GM12878 (cell line): ENCODE results near the gene UBE2F. TPM values are rescaled to one million over a fixed set of nuclear protein-coding genes. Genes with fewer than 3 reads are reported as not detected.
A peak's percentile ranks its signal among the peaks of the same experiment; 100 is the strongest.

Experiments
- CHD2 ChIP-seq: IDR thresholded peaks from 2 replicates; pipeline ENCODE4 v1.6.1; 2011; ENCODE audit warnings: low read depth, low read length, improper control_type of control experiment, borderline replicate concordance
- MEF2B ChIP-seq: fragments of 450-650 bp; IDR thresholded peaks from 2 replicates; pipeline ENCODE4 v1.6.1; 2018; ENCODE audit warnings: mild to moderate bottlenecking, moderate library complexity; ENCODE audit not compliant: partially characterized antibody, poor library complexity, severe bottlenecking
- SMAD1 ChIP-seq: fragments of 450-650 bp; IDR thresholded peaks from 2 replicates; pipeline ENCODE4 v1.6.1; 2018; ENCODE audit warnings: mild to moderate bottlenecking, low read depth; ENCODE audit not compliant: partially characterized antibody
- USF2 ChIP-seq: IDR thresholded peaks from 2 replicates; pipeline ENCODE4 v1.6.1; 2011; ENCODE audit warnings: low read depth, low read length, improper control_type of control experiment, borderline replicate concordance
- YBX1 ChIP-seq: fragments of 450-650 bp; IDR thresholded peaks from 2 replicates; pipeline ENCODE4 v1.6.1; 2016; ENCODE audit warnings: antibody characterized with exemption
- ZBTB4 ChIP-seq: fragments of 450-650 bp; formaldehyde crosslinking; IDR thresholded peaks from 2 replicates; pipeline ENCODE4 v1.4.0; 2022; ENCODE audit warnings: mild to moderate bottlenecking, moderate library complexity
- polyA plus RNA-seq, 11 experiments: library from polyadenylated mRNA; depleted of rRNA in 4 of 11; unstranded in 6 of 11; stranded (reverse) in 5 of 11; fragments of >200 nt; fragmentation: Nextera tagmentation in 4 of 11; fragmentation: Illumina TruSeq in 1 of 11; extraction: Ambion mirVana in 4 of 11; extraction: Trizol in 1 of 11; gene quantifications; 1 replicate in 1 of 11; 2 replicates in 10 of 11; pipeline versions ENCODE4 v1.2.1 to v1.2.3, GENCODE V29; 2011 to 2016; ENCODE audit warnings: inconsistent platforms in 2 of 11, missing spikeins in 2 of 11, low read depth in 1 of 11
- total RNA-seq, 4 experiments: library from RNA; depleted of rRNA in 3 of 4; stranded (reverse); fragments of >200 nt in 3 of 4; fragmentation: Illumina TruSeq in 1 of 4; extraction: Trizol in 1 of 4; gene quantifications; 2 replicates each; pipeline versions ENCODE4 v1.2.1 to v1.2.3, GENCODE V29; 2013 to 2021
- TF ChIP-seq, protein P1 (sequence below): fragments of 150-350 bp; IDR thresholded peaks from 2 replicates; pipeline ENCODE4 v1.6.1; 2014; ENCODE audit warnings: mild to moderate bottlenecking, low read depth, low read length

UBE2F gene
- total and polyA plus RNA-seq, 10 of the 15 experiments (the other 5 are each of a cell fraction or from before 2014, with no cell fraction given) = 12.3 to 64.4 (median 31.5) TPM

GRCh38 chr2:237998530-237998929, 31.7 kb downstream of the UBE2F start (continued):
- TF ChIP-seq ZBTB4 (no peak), CHD2 (peak; percentile 52; the same call in 1 of the 2 replicates), MEF2B (peak; percentile 63), SMAD1 (no peak), YBX1 (no peak), USF2 (no peak)
- TF ChIP-seq, protein P1, sequence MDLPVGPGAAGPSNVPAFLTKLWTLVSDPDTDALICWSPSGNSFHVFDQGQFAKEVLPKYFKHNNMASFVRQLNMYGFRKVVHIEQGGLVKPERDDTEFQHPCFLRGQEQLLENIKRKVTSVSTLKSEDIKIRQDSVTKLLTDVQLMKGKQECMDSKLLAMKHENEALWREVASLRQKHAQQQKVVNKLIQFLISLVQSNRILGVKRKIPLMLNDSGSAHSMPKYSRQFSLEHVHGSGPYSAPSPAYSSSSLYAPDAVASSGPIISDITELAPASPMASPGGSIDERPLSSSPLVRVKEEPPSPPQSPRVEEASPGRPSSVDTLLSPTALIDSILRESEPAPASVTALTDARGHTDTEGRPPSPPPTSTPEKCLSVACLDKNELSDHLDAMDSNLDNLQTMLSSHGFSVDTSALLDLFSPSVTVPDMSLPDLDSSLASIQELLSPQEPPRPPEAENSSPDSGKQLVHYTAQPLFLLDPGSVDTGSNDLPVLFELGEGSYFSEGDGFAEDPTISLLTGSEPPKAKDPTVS = no peak
